NCI-H2196 (cell line): ENCODE data around the gene PCBP4.

ENCODE experiments used
- DNase-seq: peaks from one replicate; lab custom pipeline; 2025; ENCODE audit not compliant: unreplicated experiment; lab: John Stamatoyannopoulos, UW

PCBP4 gene

GRCh38 chr3:51921081-51921578 lies 46.1 kb downstream of the PCBP4 start:
- no peak for DNase-seq

- DNase-seq, result no peak
These were observed 50.8 kb downstream of the PCBP4 start for GRCh38 chr3:51916418-51916817.

- no peak for DNase-seq
These were observed 59.2 kb downstream of the PCBP4 start for GRCh38 chr3:51908026-51908425.
